Stimulated activated CD4-positive, alpha-beta T cell treated with anti-CD3 and anti-CD28 coated beads, TNF-alpha, amount 100 ng/mL, for 24 hours (primary cell): ENCODE results near the gene RHBDL3.

ENCODE experiments used
- DNase-seq, 3 experiments: peaks; one replicate each; pipeline ENCODE4 v3.0.0-alpha.2; 2020; ENCODE audit warnings: low read depth in 3 of 3

The RHBDL3 gene

DNA sequence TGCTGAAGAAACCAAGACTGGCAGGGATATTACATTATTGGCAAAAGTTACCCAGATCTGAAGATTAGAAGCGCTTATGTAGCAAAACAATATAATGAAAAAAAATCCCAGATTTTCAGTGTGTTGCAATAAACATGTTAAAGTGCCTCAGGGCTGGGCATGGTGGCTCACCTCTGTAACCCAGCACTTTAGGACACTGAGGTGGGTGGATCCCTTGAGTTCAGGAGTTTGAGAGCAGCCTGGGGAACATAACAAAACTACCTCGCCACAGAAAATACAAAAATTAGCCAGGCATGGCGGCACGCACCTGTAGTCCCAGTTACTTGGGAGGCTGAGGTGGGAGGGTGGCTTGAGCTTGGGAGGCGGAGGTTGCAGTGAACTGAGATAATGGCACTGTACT, 91.1 kb downstream of the RHBDL3 start:
- DNase-seq = no peak

DNA sequence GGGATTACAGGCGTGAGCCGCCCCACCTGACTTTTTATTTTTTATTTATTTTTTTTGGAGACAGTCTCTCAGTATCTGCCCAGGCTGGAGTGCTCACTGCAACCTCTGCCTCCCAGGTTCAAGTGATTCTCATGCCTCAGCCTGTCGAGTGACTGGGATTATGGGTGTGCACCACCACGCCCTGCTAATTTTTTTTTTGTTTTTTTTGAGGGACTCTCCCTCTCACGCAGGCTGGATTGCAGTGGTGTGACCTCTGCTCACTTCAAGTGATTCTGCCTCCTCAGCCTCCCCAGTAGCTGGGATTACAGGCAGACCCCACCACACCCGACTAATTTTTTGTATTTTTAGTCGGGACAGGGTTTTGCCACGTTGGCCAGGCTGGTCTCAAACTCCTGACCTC, 92.0 kb downstream of the RHBDL3 start:
- no peak for DNase-seq

DNA sequence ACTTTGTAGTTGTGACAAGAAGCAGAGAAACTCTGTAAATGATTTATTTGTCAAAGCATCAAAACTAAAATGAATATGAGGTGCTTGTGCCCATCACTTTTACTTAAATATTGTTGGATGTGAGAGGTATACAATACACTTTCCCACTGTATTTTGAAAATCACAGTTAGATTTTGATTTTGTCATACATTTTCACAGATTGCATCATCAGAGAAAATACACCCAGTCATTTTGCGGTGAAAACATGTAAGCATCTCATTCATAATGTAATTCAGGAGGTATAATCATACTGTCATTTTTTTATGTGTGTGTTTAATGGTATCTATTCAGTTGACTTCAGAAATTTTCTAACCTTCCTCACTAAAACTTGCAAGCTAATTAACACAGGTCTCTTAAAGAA, 95.6 kb downstream of the RHBDL3 start:
- DNase-seq = no peak

DNA sequence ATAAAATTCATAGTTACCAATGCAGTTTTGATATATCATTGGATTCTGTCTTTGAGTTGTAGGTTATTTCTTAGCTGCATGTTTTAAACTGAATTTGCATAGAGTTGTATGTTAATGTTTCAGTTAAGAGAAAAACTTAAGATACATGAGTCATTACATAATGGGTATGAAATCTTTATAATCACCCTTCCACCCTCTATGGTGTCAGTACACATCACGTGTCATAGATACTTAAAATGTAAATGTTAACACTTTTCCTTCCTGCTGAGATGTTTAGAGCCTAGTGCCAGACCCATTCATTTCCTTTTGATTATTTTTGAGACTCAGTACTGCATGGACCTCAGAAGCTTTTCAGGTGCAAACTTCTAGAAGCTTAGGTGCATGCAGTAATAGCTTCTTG, 104.8 kb downstream of the RHBDL3 start:
- DNase-seq = no peak
